GM19467 (cell line): Measurements from ENCODE around the gene RNF207.
A peak's percentile ranks its signal among the peaks of the same experiment; 100 is the strongest.

Experiments
- ATAC-seq: cut with Tn5 transposase; IDR thresholded peaks from one replicate; pipeline ENCODE4 v1.9.1; 2021; ENCODE audit warnings: mild to moderate bottlenecking, moderate library complexity; ENCODE audit not compliant: unreplicated experiment

Gene RNF207

GRCh38 chr1:6248161-6248776 is 42.4 kb downstream of the RNF207 start:
- ATAC-seq = no peak

- no peak for ATAC-seq
Measured at GRCh38 chr1:6248932-6249738, 43.2 kb downstream of the RNF207 start.

GRCh38 chr1:6249739-6250689 is 44.1 kb downstream of the RNF207 start:
- no peak for ATAC-seq

- ATAC-seq = no peak
Measured at GRCh38 chr1:6251233-6251632, 45.3 kb downstream of the RNF207 start.

GRCh38 chr1:6251681-6252373 is 45.9 kb downstream of the RNF207 start:
- no peak for ATAC-seq

GRCh38 chr1:6252374-6252710 is 46.4 kb downstream of the RNF207 start:
- no peak for ATAC-seq

- no peak for ATAC-seq
Measured at GRCh38 chr1:6253380-6253779, 47.5 kb downstream of the RNF207 start.

- no peak for ATAC-seq
Measured at GRCh38 chr1:6254691-6255090, 48.8 kb downstream of the RNF207 start.

- no peak for ATAC-seq
Measured at GRCh38 chr1:6256645-6257044, 50.7 kb downstream of the RNF207 start.

- ATAC-seq = no peak
Measured at GRCh38 chr1:6257541-6258069, 51.7 kb downstream of the RNF207 start.

GRCh38 chr1:6258675-6259074 is 52.8 kb downstream of the RNF207 start:
- no peak for ATAC-seq

- ATAC-seq = peak; percentile 55
Measured at GRCh38 chr1:6259491-6260362, 53.8 kb downstream of the RNF207 start.

GRCh38 chr1:6260433-6260934 is 54.6 kb downstream of the RNF207 start:
- ATAC-seq = no peak

- no peak for ATAC-seq
Measured at GRCh38 chr1:6260961-6261614, 55.2 kb downstream of the RNF207 start, which contains the start of gene GPR153. Gene GPR153, minus strand, starts transcription at chr1:6261098. Its CDS starts 6,193 bp downstream, at chr1:6254905.

GRCh38 chr1:6261615-6261995 is 55.7 kb downstream of the RNF207 start:
- ATAC-seq = no peak

- no peak for ATAC-seq
Measured at GRCh38 chr1:6262555-6263420, 56.9 kb downstream of the RNF207 start.

- no peak for ATAC-seq
Measured at GRCh38 chr1:6263716-6264115, 57.8 kb downstream of the RNF207 start.

GRCh38 chr1:6265151-6265550 is 59.2 kb downstream of the RNF207 start:
- no peak for ATAC-seq
